Activated CD8-positive, alpha-beta memory T cell treated with anti-CD3 and anti-CD28 coated beads for 1 hour (primary cell): ENCODE data around the gene TNFRSF1A.

Experiments used
- DNase-seq, 2 donors: peaks; one replicate each; pipeline ENCODE4 v3.0.0-alpha.2; 2020; ENCODE audit warnings: low read depth in 1 of 2; ENCODE audit errors: extremely low read depth in 1 of 2

Gene TNFRSF1A

DNA sequence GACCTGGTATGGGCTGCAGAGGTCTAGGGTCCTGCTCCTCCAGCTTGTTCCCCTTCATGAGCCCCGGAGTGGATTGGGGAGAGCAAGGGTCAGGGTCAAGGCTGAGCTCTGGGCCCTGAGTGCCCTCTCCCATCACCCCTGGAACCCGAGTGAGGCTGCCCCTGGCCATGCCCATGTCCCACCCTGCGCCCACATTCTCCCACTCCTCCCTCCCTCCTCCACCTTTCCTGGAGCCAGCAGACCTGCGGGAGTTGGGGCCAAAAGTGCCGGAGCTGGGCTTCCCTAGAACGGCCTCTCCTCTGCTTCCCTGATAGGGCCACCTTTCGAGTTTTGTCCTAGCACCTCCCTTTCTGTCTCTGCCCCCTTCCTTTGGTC, 32.9 kb upstream of the TNFRSF1A start:
- DNase-seq, result no peak

DNA sequence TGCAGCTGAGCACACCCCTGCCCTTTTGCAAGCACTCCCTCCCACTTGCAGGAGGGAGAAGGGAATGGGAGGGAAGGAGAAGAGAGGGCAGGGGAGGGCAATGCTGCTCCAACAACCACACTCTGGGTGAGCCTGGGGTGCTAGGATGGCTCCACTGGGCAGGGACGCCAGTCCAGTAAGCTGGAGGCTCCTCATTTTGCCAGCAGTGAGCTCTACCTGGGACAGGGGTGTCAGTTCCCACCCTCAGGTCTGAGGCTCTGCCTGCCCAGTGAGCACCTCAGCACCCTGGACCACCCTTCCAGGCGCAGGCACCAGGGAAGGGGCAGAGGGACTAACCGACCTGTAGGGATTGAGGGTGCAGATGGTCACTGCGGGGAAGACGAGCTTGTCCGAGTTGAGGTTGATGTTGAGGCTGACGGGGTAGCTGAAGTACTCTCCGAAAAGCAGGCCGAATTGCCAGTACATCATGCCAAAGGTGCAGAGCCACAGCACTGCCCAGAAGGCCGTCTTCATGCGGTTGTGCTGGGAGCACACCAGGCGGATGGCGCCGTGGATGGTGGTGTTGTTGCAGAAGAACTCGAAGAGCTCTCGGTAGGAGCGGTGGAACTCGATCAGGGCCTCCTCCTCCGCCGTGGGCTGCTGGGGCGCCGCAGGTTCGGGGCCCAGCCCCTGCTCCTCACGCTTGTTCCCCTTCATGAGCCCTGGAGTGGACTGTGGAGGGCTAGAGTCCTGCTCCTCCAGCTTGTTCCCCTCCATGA, 32.3 kb upstream of the TNFRSF1A start:
- no peak for DNase-seq

DNA sequence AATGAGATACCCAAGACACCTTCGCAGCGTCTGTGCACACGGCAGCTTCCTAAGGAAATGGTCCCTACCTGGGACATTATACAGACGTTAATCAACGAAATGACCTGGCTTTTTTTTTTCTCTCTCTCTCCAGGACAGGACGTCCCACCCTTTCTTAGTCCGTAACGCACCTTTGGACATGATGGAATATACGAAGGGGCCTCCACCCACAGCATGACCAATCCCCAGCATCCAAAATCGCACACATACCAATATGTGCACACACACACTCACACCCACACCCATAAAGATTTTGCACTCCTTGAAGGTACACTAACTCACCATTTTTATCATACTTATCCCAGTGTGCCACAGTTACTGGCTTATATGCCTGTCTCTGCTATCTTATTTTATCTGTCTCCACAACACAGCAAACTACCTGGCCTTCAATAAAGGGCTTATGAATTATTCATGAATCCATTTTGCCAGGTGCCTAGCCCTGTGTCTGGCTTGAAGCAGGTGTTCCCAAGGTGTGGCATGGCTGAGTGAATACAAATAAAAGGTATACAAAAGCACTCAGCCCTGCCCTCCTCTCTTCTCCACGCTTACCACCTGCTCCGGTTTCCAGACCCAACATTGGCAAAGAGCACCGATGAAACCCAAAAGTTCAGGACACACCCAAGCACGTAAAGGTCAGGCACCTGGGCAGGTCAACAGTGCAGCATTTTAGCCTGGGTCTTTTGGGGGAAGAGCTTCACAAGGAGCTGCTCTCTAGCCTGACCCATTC, 31.3 kb upstream of the TNFRSF1A start:
- no peak for DNase-seq

DNA sequence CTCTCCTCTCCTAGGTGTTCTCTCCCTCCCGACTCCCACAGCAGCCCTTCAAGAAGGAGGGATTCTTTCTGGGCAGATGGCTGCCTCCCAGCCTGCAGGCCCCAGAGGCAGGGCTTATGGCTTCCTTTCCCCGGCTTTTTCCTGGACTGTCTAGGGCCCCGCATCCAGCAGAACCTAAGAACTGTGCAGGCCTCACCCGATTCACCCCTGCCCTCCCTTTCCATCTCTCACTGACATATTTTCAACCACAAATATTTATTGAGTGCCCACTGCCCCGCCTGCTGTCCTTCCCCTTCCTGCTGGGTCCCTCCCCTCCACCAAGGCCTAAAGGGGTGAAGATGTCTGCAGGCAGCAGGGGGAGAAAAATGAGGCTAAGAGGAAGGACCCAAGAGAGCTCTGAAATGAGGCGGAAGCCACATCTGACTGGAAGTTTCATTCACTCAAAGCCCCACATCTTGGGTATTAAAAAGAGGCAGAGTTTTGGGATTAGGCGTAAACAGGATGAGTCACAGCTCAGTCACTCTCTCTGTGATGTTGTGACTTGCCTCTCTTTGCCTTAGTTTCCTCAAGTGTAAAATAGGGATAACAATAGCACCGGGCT, 30.6 kb upstream of the TNFRSF1A start:
- DNase-seq, result no peak

DNA sequence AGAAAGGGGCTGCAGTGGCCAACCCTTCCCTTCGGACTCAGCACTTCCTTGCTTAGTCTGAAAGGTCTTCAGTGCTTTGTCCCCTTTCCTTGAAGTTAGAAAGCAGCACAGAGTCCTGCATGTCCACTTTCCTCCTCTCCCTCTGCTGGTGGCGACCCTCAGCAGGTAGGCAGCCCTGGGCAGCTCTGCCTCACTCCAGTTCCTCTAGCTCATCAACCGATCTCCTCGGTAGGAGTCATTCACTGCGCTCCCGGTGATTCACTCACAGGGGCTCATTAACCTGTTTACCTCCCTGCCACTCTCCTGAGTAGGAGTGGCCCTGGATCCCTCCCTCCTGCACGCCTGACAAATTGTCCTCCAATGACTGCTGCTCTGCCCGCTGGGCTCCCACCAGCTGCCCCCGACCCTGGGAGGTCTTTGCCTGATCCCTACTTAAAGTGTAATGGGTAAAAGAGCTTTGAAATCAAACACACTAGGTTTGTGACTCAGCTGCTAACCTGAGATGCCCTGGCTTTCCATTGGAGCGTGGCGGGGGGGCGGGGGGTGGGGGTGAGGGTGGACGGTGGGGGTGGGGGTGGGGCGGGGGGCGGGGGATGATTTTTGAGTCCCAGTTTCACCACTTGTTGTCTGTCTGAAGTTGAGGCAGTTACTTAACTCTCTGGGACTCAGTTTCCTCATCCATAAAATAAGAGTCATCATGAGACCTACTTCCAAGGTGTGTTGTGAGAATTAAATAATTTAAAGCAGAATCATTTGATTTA, 29.3 kb upstream of the TNFRSF1A start:
- no peak for DNase-seq

DNA sequence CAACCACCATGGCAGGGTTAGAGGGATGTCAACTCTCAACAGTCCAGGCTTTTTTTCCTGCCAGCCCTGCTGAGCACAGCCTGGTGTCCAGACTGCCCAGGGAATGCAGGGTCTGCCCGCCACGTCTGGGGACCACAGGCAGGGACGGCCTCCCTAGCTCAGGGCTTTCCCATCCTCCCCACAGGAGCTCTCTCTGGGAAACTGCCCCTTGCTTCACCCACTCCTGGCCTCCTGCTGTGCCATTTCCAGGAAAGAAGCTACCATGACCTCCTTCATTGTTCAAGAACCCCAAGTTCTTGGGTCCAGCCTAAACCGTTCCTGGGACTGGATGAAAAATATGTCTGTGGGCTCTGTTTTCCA, 28.7 kb upstream of the TNFRSF1A start:
- DNase-seq, result no peak

DNA sequence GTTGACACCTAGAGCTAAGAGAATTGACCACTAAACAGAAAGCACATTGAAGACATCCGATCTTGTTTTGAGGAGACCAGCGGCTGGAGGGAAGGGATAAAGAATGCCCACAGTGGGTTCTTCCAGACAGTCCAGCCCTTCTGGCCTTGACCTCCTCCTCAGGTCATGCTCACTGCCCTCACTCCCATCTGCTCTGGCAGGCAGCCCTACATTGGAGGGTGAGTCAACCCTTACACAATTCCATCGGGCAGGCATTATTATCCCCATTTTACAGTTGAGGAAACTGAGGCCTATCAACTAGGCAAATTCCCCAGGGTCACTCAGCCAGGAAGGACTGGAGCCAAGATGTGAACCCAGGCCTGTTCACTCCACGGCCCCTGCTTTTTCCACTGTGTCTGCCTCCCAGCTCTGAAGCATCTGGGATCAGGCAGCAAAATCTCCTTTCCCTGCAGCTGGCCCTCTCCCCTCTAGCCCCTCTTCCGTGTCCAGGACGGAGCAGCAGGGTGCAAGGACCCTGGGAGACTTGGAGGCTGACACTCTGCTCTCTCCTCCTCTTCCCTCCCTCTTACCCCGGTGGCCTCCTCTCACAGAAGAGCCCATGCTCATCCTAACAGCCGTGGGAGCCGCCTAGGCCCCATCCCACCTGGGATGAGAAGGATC, 28.2 kb upstream of the TNFRSF1A start:
- DNase-seq, result no peak

DNA sequence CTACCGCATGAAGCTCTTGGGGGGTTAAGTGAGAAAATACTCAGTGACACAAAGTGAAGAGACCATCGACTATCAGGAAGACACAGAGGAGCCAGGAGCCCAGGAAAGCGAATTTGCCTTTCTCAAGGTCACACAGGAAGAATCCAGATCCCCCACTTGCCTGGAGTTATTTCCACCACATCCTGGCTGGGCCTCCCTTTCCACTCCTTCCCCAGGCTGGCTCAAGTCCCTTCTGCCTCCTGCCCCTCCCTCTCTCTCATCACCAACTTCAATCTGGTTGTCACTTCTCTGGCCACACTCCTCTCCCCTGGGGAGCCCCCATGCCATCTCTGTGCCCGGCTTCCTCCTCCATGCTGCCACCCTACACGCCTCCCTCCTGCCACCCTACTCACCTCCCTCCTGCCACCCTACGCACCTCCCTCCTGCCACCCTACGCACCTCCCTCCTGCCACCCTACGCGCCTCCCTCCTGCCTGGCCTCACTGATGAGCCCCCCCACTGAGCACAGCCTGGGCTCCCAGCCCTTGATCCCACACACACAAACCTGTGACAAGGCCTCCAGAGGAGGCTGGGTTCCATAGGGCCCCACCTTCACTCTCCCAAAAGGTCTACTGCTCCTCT, 27.1 kb upstream of the TNFRSF1A start:
- no peak for DNase-seq

DNA sequence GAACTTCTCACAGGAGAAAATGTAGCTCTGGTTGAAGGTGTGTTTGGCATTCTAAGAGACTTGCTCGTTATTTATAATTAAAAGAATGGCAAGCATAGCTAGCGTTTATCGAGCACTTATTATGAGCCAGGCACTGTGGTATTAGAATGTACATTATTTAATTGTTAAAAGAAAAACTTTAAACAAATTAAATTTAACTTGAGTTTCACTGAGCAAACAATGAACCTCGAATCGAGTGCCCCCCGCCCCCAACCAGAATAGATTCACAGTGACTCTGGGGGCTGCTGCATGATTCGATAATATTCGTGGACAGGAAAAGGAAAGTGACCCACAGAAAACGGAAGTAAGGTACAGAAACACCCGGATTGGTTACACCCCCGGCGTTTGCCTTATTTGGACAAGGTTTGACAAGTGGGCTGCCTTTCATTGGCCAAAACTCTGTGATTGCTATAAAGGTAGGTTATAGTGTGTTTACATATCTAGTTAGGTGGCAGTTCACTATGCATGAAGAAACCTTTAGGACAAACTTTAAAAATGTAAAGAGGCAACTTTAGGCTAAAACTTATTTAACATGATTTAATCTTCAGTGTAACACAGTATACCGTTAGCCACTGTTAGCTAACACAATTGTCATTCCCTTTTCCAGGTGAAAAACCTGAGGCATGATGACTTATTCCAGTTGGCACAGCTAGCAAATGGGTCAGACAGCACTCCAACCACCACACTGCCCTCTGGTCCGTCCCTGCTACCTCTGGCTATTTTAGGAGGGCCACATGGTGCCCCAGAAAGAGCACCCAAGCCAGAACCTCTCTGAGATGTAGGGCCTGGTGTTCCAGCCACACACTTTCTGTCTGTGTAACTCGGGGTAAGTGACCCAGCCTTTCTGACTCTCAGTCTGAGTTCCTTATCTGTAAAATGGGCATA, 26.4 kb upstream of the TNFRSF1A start:
- no peak for DNase-seq

DNA sequence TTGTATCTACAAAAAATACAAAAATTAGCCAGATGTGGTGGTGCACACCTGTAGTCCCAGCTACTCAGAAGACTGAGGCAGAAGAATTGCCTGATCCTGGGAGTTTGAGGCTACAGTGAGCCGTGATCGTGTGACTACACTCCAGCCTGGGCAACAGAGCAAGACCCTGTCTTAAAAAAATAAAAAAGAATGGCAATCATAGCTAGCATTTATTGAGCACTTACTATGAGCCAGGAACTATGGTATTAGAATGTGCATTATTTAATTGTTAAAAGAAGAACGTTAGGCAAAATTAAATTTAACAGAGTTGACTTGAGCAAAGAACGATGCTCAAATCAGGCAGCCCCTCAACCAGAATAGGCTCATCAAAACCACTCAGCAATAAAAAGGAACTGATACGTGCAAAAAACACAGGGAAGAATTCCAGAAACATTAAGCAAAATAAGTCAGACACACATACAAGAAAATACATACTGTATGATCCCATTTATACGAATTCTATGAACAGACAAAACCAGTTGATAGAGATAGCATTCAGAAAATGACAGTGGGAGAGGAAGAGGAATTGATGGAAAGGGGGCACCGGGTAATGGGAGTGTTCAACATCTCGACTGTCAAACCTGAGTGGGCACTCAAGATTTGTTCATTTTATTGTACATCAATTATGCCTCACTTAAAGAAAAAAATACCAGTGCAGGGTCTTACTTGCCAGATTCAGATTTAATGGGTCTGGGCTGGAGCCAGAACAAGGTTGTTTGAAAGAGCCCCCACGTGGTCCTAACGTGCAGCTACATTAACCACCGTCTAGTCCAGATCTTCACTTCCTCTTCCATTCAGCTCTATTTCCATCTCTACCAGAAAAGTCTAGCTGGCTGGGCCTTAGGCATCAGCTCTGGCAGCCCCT, 25.4 kb upstream of the TNFRSF1A start:
- no peak for DNase-seq

DNA sequence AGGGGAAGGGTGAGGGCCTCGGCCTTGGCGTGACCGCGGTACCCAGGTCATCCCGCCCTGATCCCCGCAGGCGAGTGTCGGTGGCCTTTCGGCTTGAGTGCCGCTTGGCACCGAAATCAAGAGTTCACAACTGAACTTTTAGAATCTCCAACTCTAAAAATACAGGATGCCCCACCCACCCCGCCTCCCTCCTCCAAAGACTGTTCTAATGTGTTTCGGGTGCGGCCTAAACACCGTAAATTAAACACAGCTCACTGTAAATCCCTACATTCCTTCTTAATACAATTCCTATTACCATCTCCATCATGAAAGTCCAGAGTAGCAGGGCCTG, 22.1 kb upstream of the TNFRSF1A start:
- DNase-seq, result no peak

DNA sequence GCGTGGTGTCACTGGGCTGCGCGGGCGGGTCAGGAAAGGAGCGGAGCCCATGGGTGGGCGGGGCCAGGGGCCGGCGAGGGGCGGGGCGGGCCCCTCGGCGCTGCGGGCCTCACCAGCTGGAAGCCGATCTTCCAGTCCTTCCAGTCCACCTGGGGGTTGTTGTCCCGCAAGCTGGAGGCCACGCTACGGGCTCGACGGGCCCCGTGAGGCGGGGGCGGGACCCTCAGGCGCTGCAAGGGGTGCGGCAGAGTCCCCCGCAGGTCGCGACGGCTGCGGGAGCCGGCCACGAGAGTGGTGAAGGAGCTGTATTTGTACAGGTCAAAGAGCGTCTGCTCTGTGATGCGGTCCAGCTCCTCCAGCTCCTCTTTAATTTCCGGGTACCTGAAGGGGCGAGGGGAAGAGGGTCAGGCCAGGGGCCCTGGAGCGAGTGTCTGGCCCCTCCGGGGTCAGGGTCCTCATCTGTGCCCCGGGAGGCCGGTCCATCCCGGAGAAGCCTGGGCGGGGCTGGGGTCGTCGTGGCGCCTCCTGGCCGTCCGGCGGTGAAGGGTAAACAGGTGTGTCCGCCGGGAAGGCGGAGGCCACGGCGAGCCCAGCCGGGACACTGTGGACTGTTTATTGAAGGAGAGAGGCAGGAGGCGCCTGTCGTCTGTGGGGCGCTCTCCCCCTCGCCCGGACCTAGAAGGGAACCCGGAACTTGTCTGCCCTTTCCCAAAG, 21.6 kb upstream of the TNFRSF1A start:
- DNase-seq, result peak in 1 of 2 donors; percentile 57

DNA sequence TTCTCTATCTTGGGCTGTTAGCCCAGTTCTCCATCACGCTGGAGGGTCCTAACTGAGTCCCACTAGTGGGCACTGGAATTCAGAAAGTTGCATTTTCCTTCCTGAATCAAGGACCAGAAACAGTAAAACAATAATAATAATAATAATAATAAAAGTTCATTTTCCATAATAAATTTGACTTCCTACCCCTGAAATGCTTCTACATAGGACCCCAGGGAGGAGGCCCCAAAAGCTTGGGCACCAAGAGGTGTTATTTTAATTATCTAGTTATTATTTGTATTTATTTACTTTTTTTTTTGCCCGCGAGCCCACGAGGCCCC, 21.1 kb upstream of the TNFRSF1A start:
- no peak for DNase-seq

DNA sequence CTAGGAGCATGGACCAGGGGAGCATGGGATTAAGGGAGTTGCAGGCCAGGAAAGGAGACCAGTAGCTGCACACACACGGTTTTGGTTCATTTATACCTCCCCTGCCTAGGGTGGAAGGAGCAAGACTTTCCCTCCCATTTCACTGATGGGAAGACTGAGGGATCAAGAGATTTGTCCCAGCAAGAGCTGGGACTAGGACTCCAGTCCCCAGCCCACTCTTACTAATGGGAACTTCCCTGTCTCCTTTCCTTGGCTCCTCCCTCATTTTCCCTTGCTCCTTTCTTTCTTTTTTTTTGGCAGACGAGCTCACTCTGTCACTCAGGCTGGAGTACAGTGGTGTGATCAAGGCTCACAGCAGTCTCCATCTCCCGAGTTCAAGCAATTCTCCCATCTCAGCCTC, 20.5 kb upstream of the TNFRSF1A start:
- DNase-seq, result no peak

DNA sequence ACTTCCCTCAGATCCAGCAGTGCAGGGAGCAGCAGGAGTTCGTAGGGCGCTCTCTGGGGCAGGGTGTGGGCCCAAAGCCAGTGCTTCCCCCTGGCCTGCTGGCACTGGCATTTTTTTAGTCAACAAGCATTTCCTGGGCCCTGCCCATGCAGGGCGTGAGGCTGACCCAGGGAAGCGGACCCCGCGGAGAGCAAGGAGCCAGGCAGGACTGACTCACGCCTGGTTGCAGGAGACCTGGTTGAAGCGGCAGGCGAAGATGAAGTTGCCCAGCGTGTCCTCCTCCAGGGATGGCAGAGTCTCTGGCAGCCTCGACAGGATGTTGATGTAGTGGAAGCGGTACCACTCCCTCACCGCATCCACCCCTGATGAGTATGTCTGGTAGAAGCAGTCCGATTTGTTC, 20.0 kb upstream of the TNFRSF1A start:
- DNase-seq, result no peak

DNA sequence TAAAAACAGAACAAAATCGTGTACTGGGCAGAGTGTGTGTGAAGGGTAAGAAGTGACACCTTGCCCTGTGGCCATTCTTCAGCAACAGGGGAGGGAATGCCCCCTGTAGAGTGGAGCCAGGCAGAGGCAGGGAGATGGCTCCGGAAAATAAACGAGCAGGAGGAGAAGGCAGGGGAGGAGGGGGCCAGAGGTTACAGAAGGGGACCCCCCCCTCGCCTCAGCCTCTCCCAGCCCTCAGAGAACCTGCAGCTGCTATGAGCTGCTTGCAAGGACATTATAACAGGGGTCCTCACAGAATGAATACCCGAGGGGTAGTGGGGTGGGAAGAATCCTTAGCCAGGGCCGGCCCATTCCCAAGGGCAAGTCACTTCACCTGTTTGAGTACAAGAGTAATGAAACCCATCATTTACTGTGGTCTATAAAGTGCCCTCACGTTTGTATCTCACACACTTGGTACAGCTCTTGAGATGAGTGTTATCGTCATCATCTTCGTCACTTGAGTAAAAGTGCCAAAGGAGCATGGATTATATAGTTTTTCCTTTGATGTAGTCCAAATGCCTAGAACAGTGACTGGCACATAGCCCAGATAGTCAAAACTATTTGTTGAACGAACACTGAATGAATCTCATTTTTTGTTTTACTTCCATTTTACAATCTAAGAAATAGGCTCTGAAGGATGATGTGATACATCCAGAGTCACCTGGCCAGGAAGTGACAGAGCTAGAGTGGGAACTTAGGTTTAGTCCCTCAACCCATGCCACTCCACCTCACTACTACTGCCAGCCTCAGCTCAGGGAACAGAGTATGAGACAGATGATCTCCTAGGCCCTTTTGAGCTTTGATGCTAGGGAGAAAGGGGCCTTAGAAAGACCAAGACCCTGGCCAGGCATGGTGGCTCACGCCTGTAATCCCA, 19.0 kb upstream of the TNFRSF1A start:
- DNase-seq, result no peak

DNA sequence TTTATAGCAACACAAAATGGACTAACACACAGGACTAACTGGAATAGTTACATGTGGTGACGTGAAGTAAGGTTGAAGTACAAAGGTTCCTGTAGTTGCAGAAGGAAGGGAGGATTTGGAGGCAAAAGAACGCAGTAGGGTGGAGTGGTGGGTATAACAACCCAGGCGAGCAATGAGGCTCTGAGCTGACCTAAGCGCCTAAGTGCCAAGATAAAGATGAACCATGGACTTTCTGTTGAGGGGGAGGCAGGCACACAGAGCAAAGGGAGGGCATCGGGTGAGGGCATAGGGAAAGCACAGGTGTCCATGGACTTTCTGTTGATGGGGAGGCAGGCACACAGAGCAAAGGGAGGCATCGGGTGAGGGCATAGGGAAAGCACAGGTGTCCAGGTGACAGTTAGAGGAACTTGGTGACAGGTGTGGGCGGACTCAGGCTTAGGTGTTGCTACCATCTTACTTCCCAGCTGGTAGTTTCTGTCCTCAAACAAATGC, 18.2 kb upstream of the TNFRSF1A start:
- DNase-seq, result no peak
